Osteoblast (primary cell): Measurements from ENCODE around the gene NKX2-2. TPM values are rescaled to one million over a fixed set of nuclear protein-coding genes. Genes with fewer than 3 reads are reported as not detected.

Experiments
- DNase-seq: peaks from one replicate; pipeline ENCODE4 v3.0.0; 2011; ENCODE audit warnings: low spot score, mixed read lengths; ENCODE audit not compliant: insufficient read length; ENCODE audit errors: missing footprints
- H2AFZ ChIP-seq: 2 replicates; pipeline ENCODE4 v1.6.0; 2011; ENCODE audit warnings: mild to moderate bottlenecking, low read length
- H3K27ac ChIP-seq: 2 replicates; pipeline ENCODE4 v1.5.1; 2011; ENCODE audit warnings: mild to moderate bottlenecking, low read depth, low read length, moderate library complexity
- H3K27me3 ChIP-seq: 2 replicates; pipeline ENCODE4 v1.6.0; 2012; ENCODE audit warnings: mild to moderate bottlenecking, control low read depth, inconsistent platforms, low read length, moderate library complexity; ENCODE audit not compliant: insufficient read depth
- H3K36me3 ChIP-seq: 2 replicates; pipeline ENCODE4 v1.5.1; 2011; ENCODE audit warnings: mild to moderate bottlenecking, low read length, control low read depth, moderate library complexity; ENCODE audit not compliant: insufficient read depth
- H3K4me1 ChIP-seq: 2 replicates; pipeline ENCODE4 v1.5.1; 2011; ENCODE audit warnings: mild to moderate bottlenecking, low read length, control low read depth, moderate library complexity; ENCODE audit not compliant: insufficient read depth
- H3K4me2 ChIP-seq: 2 replicates; pipeline ENCODE4 v1.6.0; 2011; ENCODE audit warnings: mild to moderate bottlenecking, low read length; ENCODE audit not compliant: insufficient read depth
- H3K4me3 ChIP-seq: fragments of 200-600 bp; sonication (generic); 3 replicates; pipeline ENCODE4 v1.5.1; 2012; ENCODE audit warnings: mild to moderate bottlenecking, low read length, inconsistent platforms; ENCODE audit not compliant: insufficient read depth
- H3K79me2 ChIP-seq: 2 replicates; pipeline ENCODE4 v1.6.0; 2012; ENCODE audit warnings: mild to moderate bottlenecking, low read length, control low read depth, inconsistent platforms; ENCODE audit not compliant: insufficient read depth
- H3K9me3 ChIP-seq: 2 replicates; pipeline ENCODE4 v1.5.1; 2011; ENCODE audit warnings: low read depth, low read length, control low read depth
- H4K20me1 ChIP-seq: 2 replicates; pipeline ENCODE4 v1.6.0; 2012; ENCODE audit warnings: mild to moderate bottlenecking, low read length, control low read depth; ENCODE audit not compliant: insufficient read depth
- CTCF ChIP-seq: IDR thresholded peaks from 2 replicates; pipeline ENCODE4 v1.5.1; 2011; ENCODE audit warnings: mild to moderate bottlenecking, low read depth, low read length, moderate library complexity; ENCODE audit errors: extremely low read depth
- total RNA-seq: library from RNA; depleted of rRNA; stranded (reverse); fragments of >200 nt; gene quantifications from 2 replicates; pipeline ENCODE4 v1.2.3, GENCODE V29; 2012

NKX2-2 gene
- total RNA-seq, 1 donor = under 0.01 TPM

- H3K79me2 ChIP-seq = no peaks in the 10 kb centered on the region
- peaks cover 12% of the 10 kb centered on the region for H3K4me1 ChIP-seq
- H3K9me3 ChIP-seq = no peaks in the 10 kb centered on the region
- H3K27me3 ChIP-seq = peaks cover 84% of the 10 kb centered on the region
- no peaks in the 10 kb centered on the region for H4K20me1 ChIP-seq
- H3K4me2 ChIP-seq = no peak overlapping the region
- H2AFZ ChIP-seq = no peak overlapping the region
- H3K36me3 ChIP-seq = no peaks in the 10 kb centered on the region
- H3K27ac ChIP-seq = no peak overlapping the region
- no peak for TF ChIP-seq CTCF
- DNase-seq = peak; percentile 84
- H3K4me3 ChIP-seq = no peak overlapping the region
Observed at GRCh38 chr20:21508230-21509078, 5.4 kb downstream of the NKX2-2 start.

- no peak for TF ChIP-seq CTCF
- no peaks in the 10 kb centered on the region for H3K36me3 ChIP-seq
- H3K27ac ChIP-seq = no peak overlapping the region
- H3K9me3 ChIP-seq = no peaks in the 10 kb centered on the region
- H3K4me2 ChIP-seq = no peak overlapping the region
- no peaks in the 10 kb centered on the region for H3K79me2 ChIP-seq
- peak; percentile 81 for DNase-seq
- H2AFZ ChIP-seq = no peak overlapping the region
- no peaks in the 10 kb centered on the region for H4K20me1 ChIP-seq
- peaks cover 76% of the 10 kb centered on the region for H3K27me3 ChIP-seq
- H3K4me3 ChIP-seq = no peak overlapping the region
- H3K4me1 ChIP-seq = peaks cover 12% of the 10 kb centered on the region
Observed at GRCh38 chr20:21507400-21508229, 6.2 kb downstream of the NKX2-2 start.

GRCh38 chr20:21505810-21506530, 7.9 kb downstream of the NKX2-2 start:
- H4K20me1 ChIP-seq = no peaks in the 10 kb centered on the region
- H3K4me2 ChIP-seq = peak overlapping the region; percentile 84
- peak overlapping the region; percentile 78 for H2AFZ ChIP-seq
- H3K27ac ChIP-seq = no peak overlapping the region
- TF ChIP-seq CTCF = peak; percentile 63
- no peaks in the 10 kb centered on the region for H3K79me2 ChIP-seq
- peak overlapping the region; percentile 70 for H3K4me3 ChIP-seq
- H3K9me3 ChIP-seq = no peaks in the 10 kb centered on the region
- H3K36me3 ChIP-seq = no peaks in the 10 kb centered on the region
- peaks cover 59% of the 10 kb centered on the region for H3K27me3 ChIP-seq
- DNase-seq = peak; percentile 99
- H3K4me1 ChIP-seq = peaks cover 12% of the 10 kb centered on the region
